Astrocyte of the spinal cord (primary cell): Measurements from ENCODE around the gene PDCD6IP.

ENCODE experiments used
- DNase-seq: peaks from one replicate; pipeline ENCODE4 v3.0.0; 2011; ENCODE audit warnings: low read depth, low spot score
- H3K4me3 ChIP-seq: 2 replicates; pipeline ENCODE4 v1.5.1; 2011; ENCODE audit warnings: low read depth, mild to moderate bottlenecking, low read length, moderate library complexity
- in situ Hi-C: cut with HindIII; loops from 2 replicates; pipeline ENCODE4 v1.10.0; 2017; ENCODE audit warnings: low sequenced_read_pairs
- TF ChIP-seq, protein P1 (sequence below): IDR thresholded peaks from 2 replicates; pipeline ENCODE4 v1.5.1; 2012; ENCODE audit warnings: low read depth, mild to moderate bottlenecking, low read length, inconsistent platforms

Gene PDCD6IP

DNA sequence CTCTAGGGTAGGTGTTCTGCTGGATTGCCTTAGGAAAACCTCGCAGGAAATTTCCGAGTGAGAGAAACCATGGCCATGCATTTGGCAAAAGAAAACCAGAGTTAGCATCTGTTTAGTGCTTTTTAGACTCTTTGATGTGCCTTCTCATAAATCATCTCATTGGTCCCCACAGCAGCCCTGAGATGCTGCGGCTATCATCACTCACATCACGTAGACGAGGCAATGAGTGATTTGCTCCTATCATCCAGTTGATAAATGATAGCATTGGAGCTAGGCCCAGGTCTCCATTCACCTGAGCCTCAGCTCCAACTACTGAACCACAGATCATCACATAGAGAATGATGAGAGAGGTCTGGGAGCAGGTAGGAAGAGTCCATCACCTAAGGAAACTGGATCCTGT lies 111.1 kb downstream of the PDCD6IP start:
- no peak for DNase-seq
- TF ChIP-seq, protein P1, sequence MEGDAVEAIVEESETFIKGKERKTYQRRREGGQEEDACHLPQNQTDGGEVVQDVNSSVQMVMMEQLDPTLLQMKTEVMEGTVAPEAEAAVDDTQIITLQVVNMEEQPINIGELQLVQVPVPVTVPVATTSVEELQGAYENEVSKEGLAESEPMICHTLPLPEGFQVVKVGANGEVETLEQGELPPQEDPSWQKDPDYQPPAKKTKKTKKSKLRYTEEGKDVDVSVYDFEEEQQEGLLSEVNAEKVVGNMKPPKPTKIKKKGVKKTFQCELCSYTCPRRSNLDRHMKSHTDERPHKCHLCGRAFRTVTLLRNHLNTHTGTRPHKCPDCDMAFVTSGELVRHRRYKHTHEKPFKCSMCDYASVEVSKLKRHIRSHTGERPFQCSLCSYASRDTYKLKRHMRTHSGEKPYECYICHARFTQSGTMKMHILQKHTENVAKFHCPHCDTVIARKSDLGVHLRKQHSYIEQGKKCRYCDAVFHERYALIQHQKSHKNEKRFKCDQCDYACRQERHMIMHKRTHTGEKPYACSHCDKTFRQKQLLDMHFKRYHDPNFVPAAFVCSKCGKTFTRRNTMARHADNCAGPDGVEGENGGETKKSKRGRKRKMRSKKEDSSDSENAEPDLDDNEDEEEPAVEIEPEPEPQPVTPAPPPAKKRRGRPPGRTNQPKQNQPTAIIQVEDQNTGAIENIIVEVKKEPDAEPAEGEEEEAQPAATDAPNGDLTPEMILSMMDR, result no peak
- H3K4me3 ChIP-seq, result no peak overlapping the region
- in situ Hi-C loops, result no loop called here

DNA sequence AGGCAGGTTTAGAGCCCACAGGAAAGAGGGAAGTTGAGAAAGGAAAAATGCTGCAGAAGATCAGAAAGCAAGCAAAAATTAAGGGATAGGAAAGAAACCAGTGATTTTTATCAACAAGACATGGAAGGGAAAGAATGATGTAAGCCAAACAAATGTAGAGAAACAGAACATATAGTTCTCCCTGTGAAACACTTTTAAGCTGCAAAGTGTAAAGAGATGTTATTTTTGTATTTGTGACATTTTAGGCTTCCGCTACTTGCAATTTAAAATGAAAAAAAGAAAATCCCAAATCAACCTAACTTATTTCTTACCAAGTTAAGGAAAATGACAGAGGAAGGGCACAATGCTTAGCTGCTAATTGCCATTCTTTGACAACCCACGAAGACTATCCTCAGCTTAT lies 111.6 kb downstream of the PDCD6IP start:
- in situ Hi-C loops, result no loop called here
- no peak for DNase-seq
- no peak overlapping the region for H3K4me3 ChIP-seq
- TF ChIP-seq, protein P1, result no peak

DNA sequence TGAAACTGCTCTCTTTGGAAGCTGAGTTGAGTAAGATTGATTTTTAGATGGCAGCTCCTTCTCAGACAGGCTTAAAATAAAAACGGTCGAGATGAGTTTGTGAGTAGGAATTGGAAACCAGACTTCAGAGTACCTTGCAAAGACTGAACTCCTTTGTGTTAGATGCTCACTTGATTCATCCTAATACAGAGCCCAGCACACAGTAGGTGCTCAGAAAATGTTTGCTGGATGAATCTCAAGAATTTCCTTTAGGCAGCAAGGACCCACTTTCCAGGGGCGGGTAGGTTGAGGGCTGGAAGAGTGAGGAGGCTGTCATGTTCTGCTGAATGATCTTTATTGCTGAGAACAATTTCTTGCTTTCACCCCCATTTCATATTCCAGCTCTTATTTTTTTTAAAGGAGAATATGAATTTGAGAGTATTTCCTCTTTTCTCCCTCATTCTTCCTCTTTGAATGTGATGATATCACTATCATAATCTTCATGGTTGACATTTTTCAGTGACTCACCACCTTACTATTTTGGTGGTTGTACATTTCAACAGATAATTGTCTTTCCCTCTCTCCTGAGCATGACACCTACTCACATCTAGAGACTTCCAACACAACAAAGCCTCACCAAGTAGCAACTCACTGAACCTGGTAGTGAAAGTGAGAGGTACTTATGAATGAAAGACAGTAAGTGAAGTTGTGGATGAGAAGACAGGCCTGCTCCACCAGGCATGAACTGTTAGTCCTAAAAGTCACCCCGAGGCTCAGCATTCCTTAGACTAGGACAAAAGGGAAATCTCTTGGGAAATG lies 113.3 kb downstream of the PDCD6IP start:
- H3K4me3 ChIP-seq, result no peak overlapping the region
- TF ChIP-seq, protein P1, result no peak
- peak; percentile 47 for DNase-seq
- in situ Hi-C loops, result no loop called here

DNA sequence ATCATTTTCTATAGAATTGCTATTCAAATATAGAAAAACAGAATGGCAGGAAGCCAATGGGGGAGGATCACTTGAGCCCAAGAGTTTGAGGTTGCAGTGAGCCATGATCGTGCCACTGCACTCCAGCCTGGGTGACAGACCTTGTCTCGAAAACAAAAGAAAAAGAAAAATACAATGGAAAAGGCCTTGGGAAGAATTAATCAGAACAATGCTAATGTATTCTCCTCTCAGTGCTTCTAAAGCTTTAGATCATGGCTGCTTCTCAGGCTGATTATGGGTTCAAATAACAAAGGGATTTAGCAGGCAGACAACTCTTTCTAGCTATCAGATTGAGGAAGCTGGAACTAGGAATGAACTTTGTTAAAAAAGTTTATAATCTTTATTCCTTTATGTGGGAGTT lies 115.8 kb downstream of the PDCD6IP start:
- in situ Hi-C loops, result no loop called here
- TF ChIP-seq, protein P1, result no peak
- DNase-seq, result no peak

DNA sequence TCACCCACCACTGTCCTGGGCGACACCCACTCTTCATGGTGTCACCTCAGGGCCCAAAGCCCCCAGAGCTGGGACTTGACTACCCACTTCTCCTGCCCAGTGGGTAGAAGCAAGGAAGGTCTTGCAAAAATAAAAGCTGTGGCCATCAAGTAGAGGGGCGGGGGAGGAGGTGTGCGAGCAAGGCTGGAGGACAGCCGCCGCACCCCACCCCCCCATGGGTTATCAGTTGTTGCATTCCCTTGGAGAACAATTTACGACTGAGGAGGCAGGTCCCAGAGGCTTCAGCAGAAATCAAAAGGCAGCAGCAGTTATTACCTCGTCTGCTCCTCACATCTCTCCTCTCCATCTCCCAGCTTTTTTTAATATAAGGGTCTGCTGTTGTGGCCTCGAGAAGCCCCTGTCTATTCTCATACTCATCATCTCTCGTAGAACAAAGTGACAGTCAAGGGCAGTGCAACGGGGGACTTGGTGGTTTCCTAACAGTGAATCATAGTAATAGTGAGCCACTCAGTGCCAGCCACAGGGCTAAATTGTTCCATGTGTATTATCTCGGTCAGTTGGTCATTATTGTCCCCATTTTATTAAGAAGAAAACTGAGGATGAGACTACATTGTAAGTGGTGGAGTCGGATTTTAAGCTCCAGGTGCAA lies 116.4 kb downstream of the PDCD6IP start:
- no peak for DNase-seq
- no peak overlapping the region for H3K4me3 ChIP-seq
- in situ Hi-C loops, result no loop called here
- TF ChIP-seq, protein P1, result no peak

More for the DNA sequence above, 115.8 kb downstream of the PDCD6IP start:
- no peak overlapping the region for H3K4me3 ChIP-seq

DNA sequence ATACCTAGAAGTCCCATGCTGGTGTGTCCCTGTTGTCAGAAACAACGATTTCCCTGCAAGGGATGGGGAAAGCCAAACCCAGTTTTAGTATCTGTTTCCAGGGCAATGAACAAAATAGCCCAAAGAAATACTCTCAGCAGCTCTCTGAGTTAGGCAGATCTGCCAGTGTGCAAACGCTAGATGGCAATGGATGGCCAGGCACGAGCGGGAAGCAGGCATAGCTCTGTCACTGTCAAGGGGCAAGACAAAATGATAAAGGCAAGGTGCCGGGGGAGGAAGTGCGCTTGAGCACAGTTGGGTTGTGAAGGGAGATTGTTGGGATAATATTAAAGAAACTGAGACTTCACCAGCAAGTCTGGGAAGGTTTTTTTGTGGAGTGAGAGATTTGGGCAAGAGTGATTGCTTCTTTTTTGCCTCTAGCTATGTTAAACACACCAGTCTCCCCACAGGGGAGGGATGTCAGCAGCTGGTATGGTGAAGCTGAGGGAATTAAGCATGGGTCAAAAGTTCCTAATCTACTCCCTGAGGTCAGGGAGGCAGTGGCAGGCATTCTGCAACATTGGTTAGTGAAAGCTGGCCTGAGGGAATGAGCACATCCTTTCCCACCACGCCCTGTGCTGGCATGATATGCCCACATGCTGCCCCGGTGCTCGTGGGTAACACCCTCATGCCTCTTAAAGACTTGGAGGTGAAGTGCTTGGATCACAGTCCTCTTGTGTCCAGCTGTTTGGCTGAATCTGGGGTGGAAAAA lies 117.5 kb downstream of the PDCD6IP start:
- peak; percentile 40 for DNase-seq
- TF ChIP-seq, protein P1, result peak; percentile 62
- in situ Hi-C loops, result no loop called here

More for the DNA sequence above, 117.5 kb downstream of the PDCD6IP start:
- no peak overlapping the region for H3K4me3 ChIP-seq
